HepG2 (cell line): ENCODE data around the gene SH3D21. TPM values are rescaled to one million over a fixed set of nuclear protein-coding genes. Genes with fewer than 3 reads are reported as not detected.

Experiments used
- ARHGAP35 ChIP-seq: sonication (generic); formaldehyde crosslinking; IDR thresholded peaks from 2 replicates; pipeline ENCODE4 v1.9.0; 2022; ENCODE audit warnings: mild to moderate bottlenecking, inconsistent platforms, moderate library complexity, missing genetic modification reagents, borderline replicate concordance
- CBFB ChIP-seq: sonication (generic); formaldehyde crosslinking; IDR thresholded peaks from 2 replicates; pipeline ENCODE4 v1.4.0; 2020; ENCODE audit warnings: missing genetic modification reagents
- CBX5 ChIP-seq: sonication (generic); formaldehyde crosslinking; IDR thresholded peaks from 2 replicates; pipeline ENCODE4 v1.4.0; 2020; ENCODE audit warnings: missing genetic modification reagents, borderline replicate concordance
- CREM ChIP-seq, 2 experiments: sonication (generic) in 1 of 2; formaldehyde crosslinking in 1 of 2; IDR thresholded peaks; 2 replicates each; pipeline versions ENCODE4 v1.4.0 to v1.6.1; 2016 to 2020; ENCODE audit warnings: antibody characterized with exemption in 1 of 2, mild to moderate bottlenecking in 1 of 2, missing genetic modification reagents in 1 of 2
- GZF1 ChIP-seq: sonication (generic); formaldehyde crosslinking; IDR thresholded peaks from 2 replicates; pipeline ENCODE4 v1.5.1; 2020; ENCODE audit warnings: mild to moderate bottlenecking, missing genetic modification reagents
- NFE2 ChIP-seq: sonication (generic); formaldehyde crosslinking; IDR thresholded peaks from 2 replicates; pipeline ENCODE4 v1.4.0; 2020; ENCODE audit warnings: missing genetic modification reagents
- POLR2G ChIP-seq: fragments of 200-400 bp; formaldehyde crosslinking; IDR thresholded peaks from 2 replicates; pipeline ENCODE4 v1.6.1; 2018; ENCODE audit warnings: mild to moderate bottlenecking, low read depth, low read length, moderate library complexity
- RFX5 ChIP-seq: IDR thresholded peaks from 2 replicates; pipeline ENCODE4 v1.6.1; 2011; ENCODE audit warnings: low read depth, low read length, improper control_type of control experiment
- SATB2 ChIP-seq: sonication (generic); formaldehyde crosslinking; IDR thresholded peaks from 2 replicates; pipeline ENCODE4 v1.5.0; 2020; ENCODE audit warnings: missing genetic modification reagents
- TBX3 ChIP-seq: fragments of 450-650 bp; IDR thresholded peaks from 2 replicates; pipeline ENCODE4 v1.6.1; 2017; ENCODE audit warnings: antibody characterized with exemption, mild to moderate bottlenecking, inconsistent platforms, borderline replicate concordance
- ZKSCAN8 ChIP-seq: IDR thresholded peaks from 2 replicates; pipeline ENCODE4 v1.6.1; 2016; ENCODE audit warnings: borderline replicate concordance, missing genetic modification reagents, missing compliant biosample characterization
- ZMYM2 ChIP-seq: sonication (generic); formaldehyde crosslinking; IDR thresholded peaks from 2 replicates; pipeline ENCODE4 v1.8.0; 2022; ENCODE audit warnings: mild to moderate bottlenecking, missing genetic modification reagents
- ZNF253 ChIP-seq: sonication (generic); formaldehyde crosslinking; IDR thresholded peaks from 2 replicates; pipeline ENCODE4 v1.8.0; 2022; ENCODE audit warnings: mild to moderate bottlenecking, missing genetic modification reagents, borderline replicate concordance
- ZNF775 ChIP-seq: sonication (generic); formaldehyde crosslinking; IDR thresholded peaks from 2 replicates; pipeline ENCODE4 v1.4.0; 2020; ENCODE audit warnings: missing genetic modification reagents, mild to moderate bottlenecking, moderate library complexity, borderline replicate concordance
- ZNF776 ChIP-seq: sonication (generic); formaldehyde crosslinking; IDR thresholded peaks from 2 replicates; pipeline ENCODE4 v1.4.0; 2020; ENCODE audit warnings: mild to moderate bottlenecking, missing genetic modification reagents
- ZNF839 ChIP-seq: sonication (generic); formaldehyde crosslinking; IDR thresholded peaks from 2 replicates; pipeline ENCODE4 v1.4.0; 2020; ENCODE audit warnings: missing genetic modification reagents, mild to moderate bottlenecking, borderline replicate concordance
- ZNF878 ChIP-seq: sonication (generic); formaldehyde crosslinking; IDR thresholded peaks from 2 replicates; pipeline ENCODE4 v1.8.1; 2023; ENCODE audit warnings: mild to moderate bottlenecking, missing genetic modification reagents, moderate library complexity
- ZNF879 ChIP-seq: sonication (generic); formaldehyde crosslinking; IDR thresholded peaks from 2 replicates; pipeline ENCODE4 v1.8.1; 2023; ENCODE audit warnings: missing genetic modification reagents
- ZSCAN20 ChIP-seq: sonication (generic); formaldehyde crosslinking; IDR thresholded peaks from 2 replicates; pipeline ENCODE4 v1.4.0; 2020; ENCODE audit warnings: missing genetic modification reagents, mild to moderate bottlenecking, borderline replicate concordance
- ZZZ3 ChIP-seq: sonication (generic); formaldehyde crosslinking; IDR thresholded peaks from 2 replicates; pipeline ENCODE4 v1.4.0; 2020; ENCODE audit warnings: missing genetic modification reagents, mild to moderate bottlenecking, borderline replicate concordance
- polyA plus RNA-seq, 8 experiments: library from polyadenylated mRNA; depleted of rRNA in 3 of 8; stranded (reverse) in 7 of 8; unstranded in 1 of 8; fragments of >200 nt; fragmentation: Illumina TruSeq in 4 of 8; extraction: Trizol in 4 of 8; gene quantifications; 2 replicates each; pipeline versions ENCODE4 v1.2.1 to v1.2.3, GENCODE V29; 2011 to 2016; ENCODE audit warnings: low read depth in 4 of 8, missing spikeins in 1 of 8, mixed read lengths in 1 of 8; ENCODE audit not compliant: insufficient read depth in 1 of 8
- total RNA-seq, 5 experiments: library from RNA; depleted of rRNA; stranded (reverse); fragments of >200 nt; fragmentation: Illumina TruSeq; extraction: Trizol; gene quantifications; 2 replicates each; pipeline ENCODE4 v1.2.3, GENCODE V29; 2016; ENCODE audit warnings: low read depth in 1 of 5
- TF ChIP-seq, protein P1 (sequence below): sonication (generic); formaldehyde crosslinking; IDR thresholded peaks from 2 replicates; pipeline ENCODE4 v1.4.0; 2020; ENCODE audit warnings: missing genetic modification reagents, mild to moderate bottlenecking, borderline replicate concordance
- TF ChIP-seq, protein P2 (sequence below): sonication (generic); formaldehyde crosslinking; IDR thresholded peaks from 2 replicates; pipeline ENCODE4 v1.5.0; 2020; ENCODE audit warnings: missing genetic modification reagents, mild to moderate bottlenecking, borderline replicate concordance
- TF ChIP-seq, protein P3 (sequence below): IDR thresholded peaks from 2 replicates; pipeline ENCODE4 v1.6.1; 2016; ENCODE audit warnings: missing compliant biosample characterization, missing genetic modification reagents, borderline replicate concordance
- TF ChIP-seq, protein P4 (sequence below): sonication (generic); formaldehyde crosslinking; IDR thresholded peaks from 2 replicates; pipeline ENCODE4 v1.9.0; 2021; ENCODE audit warnings: missing genetic modification reagents, mild to moderate bottlenecking, borderline replicate concordance

The SH3D21 gene
- total and polyA plus RNA-seq, 2 of the 13 experiments (the other 11 are each of a cell fraction or from before 2014, with no cell fraction given): 5.1 to 8.6 TPM

DNA sequence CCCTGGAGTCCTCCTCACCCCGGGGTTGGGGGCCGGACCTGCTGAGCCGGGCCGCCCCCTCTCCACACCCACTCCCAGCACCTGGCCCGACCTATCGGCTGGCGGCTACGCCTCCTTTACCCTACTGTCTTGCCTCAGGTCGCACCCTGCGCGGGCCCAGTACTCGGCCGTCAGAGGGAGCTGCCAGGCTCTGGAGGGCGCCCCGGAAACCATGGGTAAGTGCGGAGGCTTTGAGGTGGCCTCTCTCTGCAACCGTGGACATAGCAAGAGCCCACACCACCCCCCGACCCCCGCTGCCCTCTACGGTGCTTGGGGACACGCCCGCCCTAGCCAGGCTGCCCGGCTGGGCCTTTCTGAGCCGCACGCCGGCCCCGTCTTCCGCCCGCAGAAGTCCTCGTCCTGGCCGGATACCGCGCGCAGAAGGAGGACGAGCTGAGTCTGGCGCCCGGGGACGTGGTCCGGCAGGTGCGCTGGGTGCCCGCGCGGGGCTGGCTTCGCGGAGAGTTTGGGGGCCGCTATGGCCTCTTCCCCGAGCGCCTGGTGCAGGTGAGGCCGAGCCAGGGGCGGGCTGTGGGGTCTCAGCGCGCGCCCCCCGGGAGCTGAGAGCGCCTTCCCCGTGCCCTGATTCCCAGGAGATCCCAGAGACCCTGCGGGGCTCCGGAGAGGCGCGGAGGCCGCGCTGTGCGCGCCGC lies at the start of gene SH3D21 (continued):
- TF ChIP-seq, protein P1, sequence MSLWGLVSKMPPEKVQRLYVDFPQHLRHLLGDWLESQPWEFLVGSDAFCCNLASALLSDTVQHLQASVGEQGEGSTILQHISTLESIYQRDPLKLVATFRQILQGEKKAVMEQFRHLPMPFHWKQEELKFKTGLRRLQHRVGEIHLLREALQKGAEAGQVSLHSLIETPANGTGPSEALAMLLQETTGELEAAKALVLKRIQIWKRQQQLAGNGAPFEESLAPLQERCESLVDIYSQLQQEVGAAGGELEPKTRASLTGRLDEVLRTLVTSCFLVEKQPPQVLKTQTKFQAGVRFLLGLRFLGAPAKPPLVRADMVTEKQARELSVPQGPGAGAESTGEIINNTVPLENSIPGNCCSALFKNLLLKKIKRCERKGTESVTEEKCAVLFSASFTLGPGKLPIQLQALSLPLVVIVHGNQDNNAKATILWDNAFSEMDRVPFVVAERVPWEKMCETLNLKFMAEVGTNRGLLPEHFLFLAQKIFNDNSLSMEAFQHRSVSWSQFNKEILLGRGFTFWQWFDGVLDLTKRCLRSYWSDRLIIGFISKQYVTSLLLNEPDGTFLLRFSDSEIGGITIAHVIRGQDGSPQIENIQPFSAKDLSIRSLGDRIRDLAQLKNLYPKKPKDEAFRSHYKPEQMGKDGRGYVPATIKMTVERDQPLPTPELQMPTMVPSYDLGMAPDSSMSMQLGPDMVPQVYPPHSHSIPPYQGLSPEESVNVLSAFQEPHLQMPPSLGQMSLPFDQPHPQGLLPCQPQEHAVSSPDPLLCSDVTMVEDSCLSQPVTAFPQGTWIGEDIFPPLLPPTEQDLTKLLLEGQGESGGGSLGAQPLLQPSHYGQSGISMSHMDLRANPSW (CRISPR knock-in tag): 0 out of 2 replicates have a peak, but pooled peaks have one; percentile 50
- TF ChIP-seq ZSCAN20 (CRISPR knock-in tag): 0 out of 2 replicates have a peak, but pooled peaks have one; percentile 51
- no peak for TF ChIP-seq ZNF776 (CRISPR knock-in tag)
- no peak for TF ChIP-seq CBX5
- TF ChIP-seq CBFB (CRISPR knock-in tag): no peak
- no peak for TF ChIP-seq ZNF253 (CRISPR knock-in tag)
- no peak for TF ChIP-seq ZNF775
- TF ChIP-seq, protein P2, sequence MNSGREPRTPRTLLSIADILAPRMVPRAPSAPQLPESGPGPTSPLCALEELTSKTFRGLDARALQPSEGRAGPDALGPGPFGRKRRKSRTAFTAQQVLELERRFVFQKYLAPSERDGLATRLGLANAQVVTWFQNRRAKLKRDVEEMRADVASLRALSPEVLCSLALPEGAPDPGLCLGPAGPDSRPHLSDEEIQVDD (CRISPR knock-in tag): peak; percentile 79
- no peak for TF ChIP-seq TBX3
- TF ChIP-seq, protein P3, sequence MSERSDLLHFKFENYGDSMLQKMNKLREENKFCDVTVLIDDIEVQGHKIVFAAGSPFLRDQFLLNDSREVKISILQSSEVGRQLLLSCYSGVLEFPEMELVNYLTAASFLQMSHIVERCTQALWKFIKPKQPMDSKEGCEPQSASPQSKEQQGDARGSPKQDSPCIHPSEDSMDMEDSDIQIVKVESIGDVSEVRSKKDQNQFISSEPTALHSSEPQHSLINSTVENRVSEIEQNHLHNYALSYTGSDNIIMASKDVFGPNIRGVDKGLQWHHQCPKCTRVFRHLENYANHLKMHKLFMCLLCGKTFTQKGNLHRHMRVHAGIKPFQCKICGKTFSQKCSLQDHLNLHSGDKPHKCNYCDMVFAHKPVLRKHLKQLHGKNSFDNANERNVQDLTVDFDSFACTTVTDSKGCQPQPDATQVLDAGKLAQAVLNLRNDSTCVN (CRISPR knock-in tag): no peak
- TF ChIP-seq ZNF879 (CRISPR knock-in tag): peak; percentile 89; the same call in 1 of the 2 replicates
- no peak for TF ChIP-seq SATB2
- no peak for TF ChIP-seq NFE2 (CRISPR knock-in tag)
- TF ChIP-seq, protein P4, sequence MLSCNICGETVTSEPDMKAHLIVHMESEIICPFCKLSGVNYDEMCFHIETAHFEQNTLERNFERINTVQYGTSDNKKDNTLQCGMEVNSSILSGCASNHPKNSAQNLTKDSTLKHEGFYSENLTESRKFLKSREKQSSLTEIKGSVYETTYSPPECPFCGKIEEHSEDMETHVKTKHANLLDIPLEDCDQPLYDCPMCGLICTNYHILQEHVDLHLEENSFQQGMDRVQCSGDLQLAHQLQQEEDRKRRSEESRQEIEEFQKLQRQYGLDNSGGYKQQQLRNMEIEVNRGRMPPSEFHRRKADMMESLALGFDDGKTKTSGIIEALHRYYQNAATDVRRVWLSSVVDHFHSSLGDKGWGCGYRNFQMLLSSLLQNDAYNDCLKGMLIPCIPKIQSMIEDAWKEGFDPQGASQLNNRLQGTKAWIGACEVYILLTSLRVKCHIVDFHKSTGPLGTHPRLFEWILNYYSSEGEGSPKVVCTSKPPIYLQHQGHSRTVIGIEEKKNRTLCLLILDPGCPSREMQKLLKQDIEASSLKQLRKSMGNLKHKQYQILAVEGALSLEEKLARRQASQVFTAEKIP: no peak
- no peak; the same call in 1 of the 2 replicates for TF ChIP-seq ZNF839 (CRISPR knock-in tag)
- no peak for TF ChIP-seq ZMYM2 (CRISPR knock-in tag)
- TF ChIP-seq RFX5: no peak
- peak; percentile 58; the same call in 1 of the 2 replicates for TF ChIP-seq POLR2G
- no peak for TF ChIP-seq ZZZ3 (CRISPR knock-in tag)
- no peak for TF ChIP-seq ZNF878 (CRISPR knock-in tag)
- TF ChIP-seq ZKSCAN8: no peak
- 0 out of 2 replicates have a peak, but pooled peaks have one; percentile 27 for TF ChIP-seq GZF1
- no peak; the same call in 1 of the 2 replicates for TF ChIP-seq ARHGAP35 (CRISPR knock-in tag)
- TF ChIP-seq CREM (IDR thresholded peaks at IDR 0.05): no peak
- TF ChIP-seq CREM (CRISPR knock-in tag; IDR thresholded peaks at IDR 0.05): no peak
